ENCODE measurements around the gene L1CAM.

L1CAM gene, protein sequence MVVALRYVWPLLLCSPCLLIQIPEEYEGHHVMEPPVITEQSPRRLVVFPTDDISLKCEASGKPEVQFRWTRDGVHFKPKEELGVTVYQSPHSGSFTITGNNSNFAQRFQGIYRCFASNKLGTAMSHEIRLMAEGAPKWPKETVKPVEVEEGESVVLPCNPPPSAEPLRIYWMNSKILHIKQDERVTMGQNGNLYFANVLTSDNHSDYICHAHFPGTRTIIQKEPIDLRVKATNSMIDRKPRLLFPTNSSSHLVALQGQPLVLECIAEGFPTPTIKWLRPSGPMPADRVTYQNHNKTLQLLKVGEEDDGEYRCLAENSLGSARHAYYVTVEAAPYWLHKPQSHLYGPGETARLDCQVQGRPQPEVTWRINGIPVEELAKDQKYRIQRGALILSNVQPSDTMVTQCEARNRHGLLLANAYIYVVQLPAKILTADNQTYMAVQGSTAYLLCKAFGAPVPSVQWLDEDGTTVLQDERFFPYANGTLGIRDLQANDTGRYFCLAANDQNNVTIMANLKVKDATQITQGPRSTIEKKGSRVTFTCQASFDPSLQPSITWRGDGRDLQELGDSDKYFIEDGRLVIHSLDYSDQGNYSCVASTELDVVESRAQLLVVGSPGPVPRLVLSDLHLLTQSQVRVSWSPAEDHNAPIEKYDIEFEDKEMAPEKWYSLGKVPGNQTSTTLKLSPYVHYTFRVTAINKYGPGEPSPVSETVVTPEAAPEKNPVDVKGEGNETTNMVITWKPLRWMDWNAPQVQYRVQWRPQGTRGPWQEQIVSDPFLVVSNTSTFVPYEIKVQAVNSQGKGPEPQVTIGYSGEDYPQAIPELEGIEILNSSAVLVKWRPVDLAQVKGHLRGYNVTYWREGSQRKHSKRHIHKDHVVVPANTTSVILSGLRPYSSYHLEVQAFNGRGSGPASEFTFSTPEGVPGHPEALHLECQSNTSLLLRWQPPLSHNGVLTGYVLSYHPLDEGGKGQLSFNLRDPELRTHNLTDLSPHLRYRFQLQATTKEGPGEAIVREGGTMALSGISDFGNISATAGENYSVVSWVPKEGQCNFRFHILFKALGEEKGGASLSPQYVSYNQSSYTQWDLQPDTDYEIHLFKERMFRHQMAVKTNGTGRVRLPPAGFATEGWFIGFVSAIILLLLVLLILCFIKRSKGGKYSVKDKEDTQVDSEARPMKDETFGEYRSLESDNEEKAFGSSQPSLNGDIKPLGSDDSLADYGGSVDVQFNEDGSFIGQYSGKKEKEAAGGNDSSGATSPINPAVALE

DNA sequence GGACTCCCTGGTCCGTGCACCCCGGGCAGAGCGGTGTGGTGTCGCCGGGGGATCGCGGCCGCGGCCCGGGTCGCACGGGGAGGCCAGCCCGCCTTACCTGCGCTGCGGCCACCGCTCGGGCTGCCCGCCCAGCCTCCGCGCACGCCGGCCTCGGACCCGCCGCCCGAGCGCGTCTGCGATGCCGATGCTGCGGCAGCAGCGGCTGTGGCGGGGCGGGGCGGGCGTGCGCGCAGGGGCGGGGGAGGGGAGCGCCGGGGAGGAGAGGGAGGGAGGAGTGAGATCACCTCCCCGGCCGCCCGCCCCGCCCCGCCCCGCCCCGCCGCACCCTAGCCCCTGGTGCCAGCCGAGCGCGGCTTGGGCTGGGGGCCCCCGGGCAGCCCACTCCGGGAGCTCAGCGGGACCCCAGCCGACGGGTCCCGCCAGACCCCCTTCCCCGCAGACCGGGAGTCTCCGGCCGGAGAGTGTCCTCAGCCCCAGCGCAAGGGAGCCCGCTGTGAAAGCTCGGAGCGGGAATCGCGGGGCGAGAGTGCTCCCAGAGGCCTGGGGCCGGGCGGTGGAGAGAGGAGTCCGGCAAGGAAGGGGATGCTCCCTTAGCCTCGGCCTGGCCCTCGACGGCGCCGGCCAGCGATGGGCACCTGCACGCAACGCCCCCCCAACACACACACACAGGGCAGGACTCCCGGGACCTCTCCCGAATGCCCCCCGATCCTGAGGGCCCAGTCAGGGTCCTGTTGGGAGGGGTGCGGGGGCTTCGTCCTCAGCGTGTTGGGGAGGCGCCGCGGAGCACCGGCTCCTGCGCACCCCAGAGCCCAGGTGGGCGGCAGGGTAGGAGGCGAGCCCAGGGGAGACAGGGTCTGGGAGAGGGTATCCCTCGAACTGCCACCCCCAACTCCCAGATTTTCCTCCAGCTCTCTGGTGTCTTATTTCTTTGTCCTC is at the start of gene L1CAM:
Gene L1CAM, minus strand, starts transcription at position 206 of the 936 bp plus-strand sequence. CDS start 10,337 bp downstream, outside the sequence.
- DNase-seq = peak; percentile 27

- DNase-seq = no peak
Observed at GRCh38 chrX:153935326-153935851, 49.4 kb upstream of the L1CAM start.

DNA sequence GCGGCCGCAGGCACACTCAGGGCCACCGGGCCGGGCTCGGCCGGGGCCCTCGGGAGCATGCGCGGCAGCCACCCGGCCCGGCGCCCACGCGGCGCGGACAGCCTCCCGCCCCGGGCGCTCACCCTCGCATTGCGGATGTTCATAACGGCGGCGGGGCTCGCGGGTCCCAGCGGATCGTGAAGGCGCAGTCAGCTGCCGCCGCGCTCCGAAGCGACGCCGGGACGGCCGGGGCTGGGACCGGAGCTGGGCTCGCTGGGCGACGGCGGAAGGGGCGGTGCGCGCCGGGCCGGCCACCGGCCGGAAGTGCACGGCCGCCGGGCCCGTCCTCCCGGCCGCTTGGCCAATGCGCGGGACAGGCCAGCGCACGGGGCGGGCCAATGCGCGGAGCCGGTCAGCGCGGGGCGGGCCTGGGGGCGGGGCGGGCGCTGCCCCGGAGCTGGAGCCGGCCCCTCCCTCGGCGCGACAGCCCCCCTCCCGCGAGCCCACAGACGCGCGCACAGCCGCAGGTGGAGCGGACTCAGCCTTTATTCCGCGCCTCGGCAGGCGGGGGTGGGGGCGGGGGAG is 48.9 kb upstream of the L1CAM start, which contains the start of gene NAA10:
Gene NAA10, minus strand, starts transcription at position 276 of the 564 bp plus-strand sequence. Its CDS starts 133 bp downstream, at position 143.
- peak; percentile 83 for DNase-seq

DNA sequence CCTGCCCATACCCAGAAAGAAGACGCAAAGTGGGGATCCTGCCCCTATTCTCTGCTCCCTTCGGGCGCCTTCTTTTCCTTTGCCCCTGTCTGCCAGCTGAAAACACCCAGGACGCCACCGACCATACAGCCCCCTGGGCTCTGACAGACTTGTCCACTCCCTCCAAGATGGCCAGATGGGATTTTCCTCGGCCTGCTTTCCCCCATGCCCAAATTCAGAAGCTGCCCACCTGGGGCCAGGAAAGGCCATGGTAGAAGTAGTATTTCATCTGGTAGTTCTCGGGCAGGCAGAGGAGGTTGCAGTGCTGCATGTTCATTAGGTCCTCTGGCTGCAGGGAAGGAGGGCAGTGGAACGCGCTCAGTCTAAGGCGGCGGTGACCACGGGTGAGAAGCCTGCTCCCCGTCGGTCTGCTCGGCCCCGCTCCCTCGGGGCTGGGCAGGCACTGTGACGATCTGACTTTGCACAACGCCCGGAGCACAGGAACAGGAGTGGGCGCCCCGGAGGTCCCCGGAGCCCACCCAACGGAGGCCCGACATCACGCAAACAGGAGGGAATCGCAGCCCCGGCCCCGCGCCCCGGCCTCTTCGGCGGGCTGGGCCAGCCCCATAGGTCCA is 48.3 kb upstream of the L1CAM start:
- no peak for DNase-seq

- DNase-seq = no peak
Observed at GRCh38 chrX:153933748-153934147, 47.8 kb upstream of the L1CAM start.

- no peak for DNase-seq
Observed at GRCh38 chrX:153932220-153932915, 46.4 kb upstream of the L1CAM start.

- DNase-seq = no peak
Observed at GRCh38 chrX:153931748-153932147, 45.8 kb upstream of the L1CAM start.

DNA sequence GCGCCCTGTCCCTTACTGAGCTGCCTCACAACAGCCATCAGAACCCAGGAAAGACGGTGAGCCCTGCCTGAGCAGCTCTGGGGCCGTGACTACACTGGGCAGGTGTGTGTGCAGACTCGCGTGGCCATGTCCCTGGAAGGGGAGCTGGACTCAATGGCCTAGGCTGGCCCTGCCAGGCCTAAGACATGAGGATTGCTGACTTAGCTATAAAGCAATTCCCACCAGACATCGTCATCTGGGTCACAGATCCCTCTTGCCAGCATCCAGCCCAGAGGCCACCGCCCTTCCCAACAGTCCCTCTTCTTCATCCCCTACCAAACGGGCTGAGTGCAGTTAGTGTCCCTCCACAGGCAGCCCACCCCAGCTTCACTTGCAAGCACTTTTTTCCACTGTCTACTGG is 45.2 kb upstream of the L1CAM start:
- DNase-seq = no peak

- DNase-seq = no peak
Observed at GRCh38 chrX:153930011-153930910, 44.3 kb upstream of the L1CAM start.

GRCh38 chrX:153929576-153929975 is 43.6 kb upstream of the L1CAM start:
- no peak for DNase-seq

DNA sequence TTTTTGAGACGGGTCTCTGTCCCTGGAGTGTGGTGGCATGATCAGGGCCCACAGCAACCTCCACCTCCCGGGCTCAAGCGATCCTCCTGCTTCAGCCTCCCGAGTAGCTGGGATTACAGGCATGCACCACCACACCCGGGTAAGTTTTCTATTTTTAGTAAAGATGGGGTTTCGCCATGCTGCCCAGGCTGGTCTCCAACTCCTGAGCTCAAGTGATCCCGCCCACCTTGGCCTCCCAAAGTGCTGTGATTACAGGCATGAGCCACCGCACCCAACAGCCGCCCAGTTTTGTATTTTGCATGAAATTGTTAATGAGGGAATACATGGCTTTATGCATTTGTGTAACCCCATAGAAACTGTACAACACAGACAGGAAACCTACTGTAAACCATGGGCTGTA is 42.9 kb upstream of the L1CAM start:
- DNase-seq = no peak

GRCh38 chrX:153927922-153928760 is 42.2 kb upstream of the L1CAM start:
- DNase-seq = peak; percentile 98

DNA sequence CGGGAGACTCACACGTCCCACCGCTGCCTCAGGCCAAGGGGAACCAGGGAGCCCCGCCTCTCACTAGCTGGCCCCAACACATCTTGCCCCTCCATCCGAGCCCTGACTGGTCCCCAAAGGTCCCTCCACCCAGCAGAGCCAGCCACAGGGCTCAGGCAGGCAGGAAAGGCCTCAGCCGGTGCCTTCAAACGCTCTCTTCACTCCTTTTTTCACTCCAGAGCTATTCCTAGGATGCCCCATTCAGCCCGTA is 41.6 kb upstream of the L1CAM start:
- no peak for DNase-seq

GRCh38 chrX:153926858-153927671 is 41.1 kb upstream of the L1CAM start:
- DNase-seq = peak; percentile 23

- no peak for DNase-seq
Observed at GRCh38 chrX:153926552-153926857, 40.5 kb upstream of the L1CAM start.

DNA sequence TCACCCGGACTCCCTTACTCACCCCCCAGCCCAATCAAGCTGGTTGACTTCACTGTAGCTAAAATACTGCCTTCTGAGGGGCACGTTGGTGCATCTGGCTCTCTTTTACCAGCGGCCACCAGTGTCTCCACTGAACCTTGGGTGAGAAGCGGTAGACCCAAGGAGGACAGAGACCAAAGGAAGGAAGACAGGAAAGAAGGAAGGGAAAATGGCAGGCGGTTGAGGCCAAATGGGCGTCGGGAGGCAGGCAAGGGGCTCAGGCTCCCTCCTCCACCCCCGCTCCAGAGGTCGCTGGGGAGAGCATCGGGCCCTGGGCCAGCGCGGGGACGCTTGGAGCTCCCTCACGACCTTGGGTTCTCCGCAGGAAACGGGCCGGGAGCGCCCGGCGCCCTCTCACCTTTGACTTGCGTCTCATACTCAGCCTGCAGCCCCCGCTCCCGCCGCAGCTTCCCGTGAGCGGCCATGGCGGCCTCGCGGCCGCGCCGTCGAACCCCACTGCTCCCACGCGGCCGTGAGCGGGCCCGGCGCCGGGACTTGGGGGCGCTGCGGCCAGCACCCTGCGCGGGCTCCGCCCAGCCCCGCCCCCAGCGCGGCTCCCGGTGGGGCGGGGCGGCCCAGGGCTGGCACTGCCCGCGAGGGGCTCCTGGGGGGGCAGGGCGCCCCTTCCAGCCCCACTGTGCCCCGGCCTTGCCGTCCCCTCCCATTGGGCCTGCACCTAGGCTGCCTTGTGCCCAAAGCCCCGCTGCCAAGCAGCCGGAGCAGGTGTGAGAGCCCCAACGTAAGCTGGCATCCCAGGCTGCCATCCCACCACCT is 40.0 kb upstream of the L1CAM start, which contains the start of gene ARHGAP4:
Gene ARHGAP4, minus strand, starts transcription at position 526 of the 813 bp plus-strand sequence. Its CDS starts 62 bp downstream, at position 464.
- DNase-seq = peak; percentile 32

DNA sequence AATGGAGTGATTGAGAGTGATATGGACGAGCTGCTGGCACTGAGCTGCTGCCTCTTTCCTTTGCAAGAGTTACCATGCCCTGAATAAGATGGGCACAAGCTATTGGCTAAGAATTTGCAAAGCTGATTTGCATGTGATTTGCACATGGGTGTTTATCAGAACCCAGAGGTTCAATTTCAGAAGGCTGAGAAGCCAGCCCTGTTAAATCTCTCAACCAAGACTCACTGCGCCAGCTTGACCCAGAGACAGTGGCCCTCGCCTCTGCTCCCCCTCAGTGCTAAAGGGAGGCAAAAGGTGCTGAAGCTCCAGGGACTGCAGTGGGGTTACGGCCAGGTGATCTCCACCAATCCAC is 39.4 kb upstream of the L1CAM start:
- DNase-seq = no peak
